GM10266 (cell line): Measurements from ENCODE around the gene ADH1B.

Experiments used
- DNase-seq: peaks from one replicate; pipeline ENCODE4 v3.0.0; 2012; ENCODE audit errors: extremely low spot score
- TF ChIP-seq, protein P1 (sequence below): IDR thresholded peaks from 2 replicates; pipeline ENCODE4 v1.5.1; 2012; ENCODE audit warnings: mild to moderate bottlenecking, low read depth; ENCODE audit not compliant: control insufficient read depth, insufficient read depth; ENCODE audit errors: missing control alignments

ADH1B gene

DNA sequence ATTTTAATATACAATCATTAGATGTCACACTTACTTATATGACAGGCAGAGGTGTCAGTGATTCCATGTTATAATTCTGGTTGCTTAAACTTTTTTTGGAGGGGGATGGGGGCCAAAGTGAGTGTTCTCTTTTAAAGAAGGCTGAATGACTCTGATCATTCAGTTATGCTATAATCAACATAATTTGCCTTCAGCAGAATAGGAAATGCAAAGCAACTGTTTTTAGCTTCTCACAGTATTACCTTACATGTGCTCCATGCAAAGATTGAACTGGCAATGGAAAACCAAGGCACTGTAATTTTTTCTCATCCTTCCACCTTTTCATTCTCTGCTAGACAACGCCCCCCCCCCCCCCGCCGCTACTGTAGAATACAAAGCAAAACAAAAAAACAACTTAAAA is 18.0 kb upstream of the ADH1B start:
- no peak for DNase-seq
- TF ChIP-seq, protein P1, sequence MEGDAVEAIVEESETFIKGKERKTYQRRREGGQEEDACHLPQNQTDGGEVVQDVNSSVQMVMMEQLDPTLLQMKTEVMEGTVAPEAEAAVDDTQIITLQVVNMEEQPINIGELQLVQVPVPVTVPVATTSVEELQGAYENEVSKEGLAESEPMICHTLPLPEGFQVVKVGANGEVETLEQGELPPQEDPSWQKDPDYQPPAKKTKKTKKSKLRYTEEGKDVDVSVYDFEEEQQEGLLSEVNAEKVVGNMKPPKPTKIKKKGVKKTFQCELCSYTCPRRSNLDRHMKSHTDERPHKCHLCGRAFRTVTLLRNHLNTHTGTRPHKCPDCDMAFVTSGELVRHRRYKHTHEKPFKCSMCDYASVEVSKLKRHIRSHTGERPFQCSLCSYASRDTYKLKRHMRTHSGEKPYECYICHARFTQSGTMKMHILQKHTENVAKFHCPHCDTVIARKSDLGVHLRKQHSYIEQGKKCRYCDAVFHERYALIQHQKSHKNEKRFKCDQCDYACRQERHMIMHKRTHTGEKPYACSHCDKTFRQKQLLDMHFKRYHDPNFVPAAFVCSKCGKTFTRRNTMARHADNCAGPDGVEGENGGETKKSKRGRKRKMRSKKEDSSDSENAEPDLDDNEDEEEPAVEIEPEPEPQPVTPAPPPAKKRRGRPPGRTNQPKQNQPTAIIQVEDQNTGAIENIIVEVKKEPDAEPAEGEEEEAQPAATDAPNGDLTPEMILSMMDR: no peak

DNA sequence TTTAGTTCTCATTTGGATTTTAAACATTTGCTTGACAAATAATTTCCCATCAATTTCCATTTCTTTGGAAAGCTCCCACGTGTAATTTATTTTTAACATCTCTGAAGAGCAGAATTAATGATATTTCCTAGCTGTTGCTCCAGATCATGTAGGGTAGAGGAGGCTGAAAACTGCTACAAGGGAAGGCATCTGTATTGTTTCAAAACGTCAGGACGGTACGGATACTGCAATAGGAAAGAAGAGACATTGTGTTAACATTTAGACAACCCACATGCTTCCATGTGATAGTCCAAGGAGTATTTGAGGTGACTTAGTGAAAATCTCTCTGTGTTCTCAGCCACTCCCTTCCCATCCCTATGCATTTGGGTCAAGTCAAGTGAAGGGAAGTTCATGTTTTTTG is 15.4 kb upstream of the ADH1B start:
- DNase-seq: no peak
- TF ChIP-seq, protein P1: no peak

DNA sequence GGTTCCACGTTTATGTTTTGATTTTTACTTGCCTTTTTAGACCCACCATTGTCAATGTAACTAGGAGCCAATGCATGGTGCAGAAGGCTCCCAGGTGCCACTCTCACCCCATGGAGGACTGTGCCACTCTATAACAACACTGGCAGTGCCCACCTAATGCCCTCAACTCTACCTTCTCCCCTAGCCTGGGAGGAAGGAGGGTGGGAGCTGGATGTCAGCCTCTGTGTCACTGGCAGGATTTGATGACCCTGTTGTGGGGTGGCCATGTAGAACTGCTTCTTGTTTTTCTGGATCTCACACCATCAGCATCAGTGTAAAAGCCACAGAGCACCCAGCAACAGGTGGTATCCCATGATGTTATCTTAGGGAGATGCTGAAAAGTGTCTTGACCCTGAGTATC is 13.7 kb upstream of the ADH1B start:
- no peak for DNase-seq
- TF ChIP-seq, protein P1: no peak

DNA sequence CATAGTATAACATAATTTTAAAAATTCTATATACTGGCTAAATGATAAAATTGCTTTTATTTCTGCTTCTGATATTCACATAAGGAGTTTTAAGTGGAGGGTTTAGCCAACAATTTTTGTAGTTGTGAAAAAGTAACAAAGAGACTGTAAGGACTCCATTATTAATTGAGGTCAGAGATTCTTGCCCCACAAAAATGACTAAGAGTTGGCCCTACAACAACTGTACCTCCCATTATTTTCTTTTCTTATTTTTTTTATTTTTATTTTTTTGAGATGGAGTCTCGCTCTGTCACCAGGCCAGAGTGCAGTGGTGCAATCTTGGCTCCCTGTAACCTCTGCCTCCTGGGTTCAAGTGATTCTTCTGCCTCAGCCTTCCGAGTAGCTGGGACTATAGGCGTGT is 9.4 kb upstream of the ADH1B start:
- no peak for DNase-seq
- TF ChIP-seq, protein P1: no peak

DNA sequence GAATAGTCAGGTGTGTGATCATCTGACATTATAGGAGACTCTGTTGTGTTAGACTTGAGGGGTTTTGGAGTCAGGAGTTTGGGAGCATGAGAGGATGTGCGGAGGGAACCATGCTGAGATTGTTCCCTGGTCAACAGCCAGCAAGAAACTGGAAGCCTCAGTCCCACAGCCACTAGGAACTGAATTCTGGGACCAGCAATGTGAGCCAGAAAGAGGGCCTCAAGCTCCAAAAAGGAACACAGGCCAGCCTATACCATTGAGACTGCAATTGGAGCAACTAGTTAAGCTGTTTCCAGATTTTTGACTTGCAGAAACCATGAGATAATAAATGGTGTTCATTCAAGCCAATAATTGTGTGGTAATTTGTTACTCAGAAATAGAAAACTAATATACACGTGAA is 8.7 kb upstream of the ADH1B start:
- TF ChIP-seq, protein P1: no peak
- DNase-seq: no peak

DNA sequence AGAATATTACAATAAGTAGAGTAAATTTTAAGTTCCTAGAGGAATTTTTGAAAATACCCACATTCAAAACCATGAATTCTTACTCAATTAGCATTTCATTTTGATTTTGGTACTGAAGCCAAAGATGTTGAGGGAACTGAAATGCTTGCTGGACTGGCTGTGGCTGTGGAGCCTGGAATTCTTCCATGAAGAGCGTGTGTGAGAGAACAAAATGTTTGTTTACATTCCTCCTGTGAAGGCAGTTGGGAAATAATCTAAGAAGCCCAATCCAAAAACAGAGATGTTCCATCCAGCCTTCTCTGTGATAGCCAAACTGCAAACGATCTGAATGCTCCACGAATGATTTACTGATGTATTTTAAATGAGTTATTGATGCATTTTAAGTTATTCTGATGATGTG is 3.8 kb upstream of the ADH1B start:
- DNase-seq: no peak
- TF ChIP-seq, protein P1: no peak

DNA sequence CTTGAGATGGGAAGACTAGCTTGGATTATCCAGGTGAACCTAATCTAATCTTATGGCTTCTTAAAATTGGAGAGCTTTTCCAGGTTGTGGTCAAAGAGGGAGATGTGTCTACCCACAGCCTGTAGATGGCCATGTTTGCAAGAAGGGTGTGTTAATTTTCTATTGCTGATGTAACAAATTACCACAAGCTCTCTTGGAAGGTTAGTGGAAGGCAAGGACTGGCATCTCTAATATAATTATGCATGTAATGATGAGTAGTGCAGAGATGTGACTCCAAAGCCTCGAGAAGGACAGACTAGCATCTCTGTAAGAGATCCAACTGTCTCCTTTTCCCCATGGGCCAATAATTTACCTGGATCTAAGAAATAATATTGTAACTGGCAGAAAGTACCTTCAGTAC is 3.2 kb upstream of the ADH1B start:
- TF ChIP-seq, protein P1: no peak
- DNase-seq: no peak
